ENCODE data around the gene DNAH12.
"Not testable (repeated sequence)": the region's sequence is repeated elsewhere in the genome, so short reads cannot be mapped to it uniquely, and the experiment has no call there.

GRCh38 chr3:57356275-57356674, 187.9 kb downstream of the DNAH12 start:
- not testable (repeated sequence) for TF ChIP-seq CTCF (IDR thresholded peaks at IDR 0.05; ENCODE audit: low read length); EZH2 (optimal IDR thresholded peaks at IDR 0.05; ENCODE audit: low read depth, low read length)

Data from MM.1S (cell line).